Measurements from ENCODE around the gene UBAP2.

GRCh38 chr9:33931326-33931725, 117.4 kb downstream of the UBAP2 start:
- TF ChIP-seq CTCF (IDR thresholded peaks at IDR 0.05; ENCODE audit: low read depth, low read length, poor library complexity, severe bottlenecking) = no peak
- no peak for TF ChIP-seq EZH2phosphoT487 (IDR thresholded peaks at IDR 0.05; ENCODE audit: borderline replicate concordance, low read length)
